GM19099 (cell line): ENCODE measurements around the gene PYGM.

Source experiments
- POLR2A ChIP-seq: IDR thresholded peaks from 3 replicates; pipeline ENCODE4 v1.6.1; 2011; ENCODE audit warnings: low read depth; ENCODE audit not compliant: insufficient read length; ENCODE audit errors: extremely low read depth

PYGM gene

GRCh38 chr11:64716473-64717267 lies 43.1 kb downstream of the PYGM start:
- no peak for TF ChIP-seq POLR2A

DNA sequence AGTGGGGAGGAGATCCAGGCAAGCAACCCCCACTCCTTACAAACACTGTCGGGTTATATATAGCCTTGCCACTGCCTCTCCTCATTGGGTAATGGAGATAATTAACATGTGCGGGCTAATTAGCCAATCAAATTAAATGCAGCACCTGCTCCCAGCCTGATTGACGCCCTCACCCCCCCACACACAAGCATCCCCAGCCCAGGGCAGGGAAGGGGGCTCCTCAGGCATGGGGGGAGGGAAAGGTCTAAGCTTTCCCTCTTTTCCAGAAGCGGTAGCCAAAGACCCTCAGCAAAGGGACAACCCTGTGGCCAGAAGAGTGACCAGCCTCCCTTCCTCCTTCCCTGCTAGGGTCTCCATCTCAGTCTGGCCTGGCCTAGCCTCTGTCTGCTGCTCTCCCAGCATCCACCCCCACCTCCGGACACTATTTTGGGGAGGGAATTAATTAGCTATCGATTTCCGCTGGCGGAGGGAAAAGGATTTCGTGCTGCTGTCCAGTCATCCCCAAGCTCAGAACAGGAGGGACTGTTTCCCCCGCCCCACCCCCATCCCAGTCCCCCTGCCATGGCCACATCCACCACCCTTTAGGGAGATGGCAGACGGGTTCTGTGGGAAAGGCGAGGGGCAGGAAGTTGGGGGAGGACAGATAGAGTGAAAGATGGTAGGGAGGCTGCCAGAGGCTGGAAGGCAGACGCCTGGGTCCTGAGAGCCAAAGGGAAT lies 43.9 kb downstream of the PYGM start:
- no peak for TF ChIP-seq POLR2A

- no peak for TF ChIP-seq POLR2A
These were observed 44.7 kb downstream of the PYGM start for GRCh38 chr11:64715110-64715509.

GRCh38 chr11:64714666-64715065 lies 45.1 kb downstream of the PYGM start:
- TF ChIP-seq POLR2A: no peak

GRCh38 chr11:64713781-64714363 lies 45.9 kb downstream of the PYGM start:
- no peak for TF ChIP-seq POLR2A

DNA sequence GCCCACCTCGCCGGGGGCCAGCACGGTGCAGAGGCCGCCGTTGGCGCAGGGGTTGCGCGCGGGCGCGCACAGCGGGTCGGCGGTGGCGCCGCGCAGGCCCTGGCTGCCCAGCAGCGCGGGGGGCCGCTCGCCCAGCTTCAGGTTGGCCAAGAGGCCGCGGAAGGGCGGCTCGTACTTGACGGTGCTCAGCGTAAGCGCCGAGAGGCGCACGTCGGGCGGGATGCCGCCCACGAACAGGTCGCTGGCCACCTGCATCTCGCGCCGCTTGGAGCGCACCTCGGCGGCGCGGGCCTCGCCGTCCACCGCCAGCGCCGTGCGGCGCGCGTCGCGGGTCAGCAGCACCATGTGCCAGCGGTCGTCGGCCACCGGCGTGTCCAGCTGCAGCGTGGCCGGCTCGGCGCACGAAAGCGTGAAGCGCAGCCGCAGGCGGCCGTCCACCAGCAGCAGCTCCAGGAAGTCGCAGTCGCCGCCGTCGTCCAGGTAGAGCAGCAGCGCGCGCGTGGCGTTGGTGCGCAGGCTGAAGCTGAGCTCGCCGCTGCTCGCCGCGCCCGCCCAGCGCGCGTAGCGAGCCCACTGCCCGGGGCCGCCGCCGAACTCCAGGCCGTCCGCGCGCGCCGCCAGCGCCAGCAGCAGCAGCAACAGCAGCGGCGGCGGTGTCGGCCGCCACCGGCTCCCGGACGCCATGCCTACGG lies 46.6 kb downstream of the PYGM start:
- no peak for TF ChIP-seq POLR2A

GRCh38 chr11:64712430-64713015 lies 47.3 kb downstream of the PYGM start:
- TF ChIP-seq POLR2A: no peak

DNA sequence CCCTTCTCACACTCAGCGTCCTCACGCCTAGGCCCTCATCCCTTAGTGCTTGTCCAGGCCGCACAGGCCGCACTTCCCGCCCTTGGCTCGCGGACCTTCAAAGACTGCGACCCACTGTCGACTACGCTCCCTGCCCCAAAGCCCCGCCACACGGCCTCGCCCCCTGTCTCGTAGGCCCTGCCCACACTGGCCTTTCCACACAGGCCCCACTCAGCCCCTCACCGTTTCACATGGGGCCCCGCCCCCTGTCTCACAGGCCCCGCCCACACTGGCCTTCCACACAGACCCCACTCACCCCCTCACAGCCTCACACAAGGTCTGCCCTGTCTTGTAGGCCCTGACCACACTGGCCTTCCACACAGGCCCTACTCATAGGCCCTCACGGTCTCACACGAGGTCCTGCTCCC lies 47.8 kb downstream of the PYGM start:
- no peak for TF ChIP-seq POLR2A

- no peak for TF ChIP-seq POLR2A
These were observed 48.4 kb downstream of the PYGM start for GRCh38 chr11:64711138-64711955.

- no peak for TF ChIP-seq POLR2A
These were observed 49.2 kb downstream of the PYGM start for GRCh38 chr11:64710418-64711137.

DNA sequence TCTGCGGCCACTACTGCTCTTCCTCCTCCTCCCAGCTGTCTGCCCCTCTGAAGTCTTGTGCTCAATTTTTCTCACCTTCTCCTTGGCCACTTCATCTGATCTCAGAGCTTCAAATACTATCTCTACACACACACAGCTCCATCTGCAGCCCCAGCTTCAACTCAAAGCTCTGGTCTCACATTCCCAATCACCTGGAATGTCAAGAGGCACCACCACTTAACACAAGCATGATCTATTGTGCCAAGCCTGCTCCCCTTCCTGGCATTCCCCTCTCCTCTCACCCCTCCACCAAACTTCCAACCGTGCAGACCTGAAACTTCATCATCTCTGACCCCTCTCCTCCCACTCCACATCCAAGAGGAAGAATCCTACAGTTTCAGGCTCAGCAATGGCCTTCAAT lies 54.3 kb downstream of the PYGM start:
- no peak for TF ChIP-seq POLR2A

DNA sequence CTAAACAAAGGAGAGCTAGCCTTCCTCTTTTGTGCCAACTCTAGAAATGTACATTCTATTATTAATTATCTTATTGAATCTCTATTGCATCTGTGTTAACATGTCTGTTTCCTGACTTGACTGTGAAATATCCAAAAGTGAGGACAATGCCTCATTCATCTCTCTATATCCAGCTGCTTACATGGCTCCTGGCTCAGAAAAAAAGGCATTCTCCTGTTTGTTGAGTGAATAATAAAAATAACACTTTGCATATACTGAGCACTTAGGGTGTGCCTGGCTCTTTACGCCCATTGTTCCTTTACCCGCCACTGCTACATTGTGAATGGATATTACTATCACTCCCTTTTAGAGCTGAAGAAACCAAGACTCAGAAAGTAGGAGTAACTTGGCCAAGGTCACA lies 56.7 kb downstream of the PYGM start:
- no peak for TF ChIP-seq POLR2A

DNA sequence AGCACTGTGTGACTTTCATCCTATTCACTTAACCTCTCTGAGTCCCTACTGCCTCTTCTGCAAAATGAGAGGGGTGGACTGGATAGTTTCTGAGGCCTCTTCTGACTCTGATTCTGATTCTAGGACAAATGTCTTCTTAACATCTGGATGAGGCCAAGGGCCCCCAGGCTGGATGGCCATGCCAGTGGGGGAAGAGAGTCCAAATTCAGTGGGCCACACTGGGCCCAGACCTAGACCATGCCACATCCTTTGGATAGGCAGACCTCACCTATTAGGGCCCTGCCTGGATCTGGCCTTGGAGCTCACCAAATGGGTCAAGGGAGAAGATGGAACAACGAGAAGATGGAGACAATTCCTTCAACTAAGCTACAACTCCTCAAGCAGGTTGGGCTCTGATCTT lies 61.3 kb downstream of the PYGM start:
- no peak for TF ChIP-seq POLR2A
